Naive thymus-derived CD4-positive, alpha-beta T cell (primary cell): Measurements from ENCODE around the gene INTU. TPM values are rescaled to one million over a fixed set of nuclear protein-coding genes. Genes with fewer than 3 reads are reported as not detected.

Source experiments
- polyA plus RNA-seq, 2 donors: library from polyadenylated mRNA; unstranded; fragments of 300-500 nt; fragmentation: Illumina TruSeq; gene quantifications; one replicate each; pipeline ENCODE4 v1.2.3, GENCODE V29; 2021
- total RNA-seq, 6 experiments: library from RNA in 5 of 6; stranded (reverse) in 5 of 6; gene quantifications; 1 replicate in 5 of 6; 2 replicates in 1 of 6; pipeline ENCODE4 v1.2.3 and lab custom pipeline; 2021 to 2026

INTU gene
- total and polyA plus RNA-seq, 7 experiments from 2014 or later, result 0.14 to 0.22 TPM; not detected in 5

Other genes starting within 250 kb of the INTU start
- not detected for gene SLC25A31, start 97.4 kb downstream of the INTU start, total RNA-seq
- not detected for gene SLC25A31, start 97.4 kb downstream of the INTU start, polyA plus RNA-seq
- gene HSPA4L, start 149.4 kb downstream of the INTU start, total RNA-seq, result 1 to 10 TPM in 1 of 5 experiments, not detected in 4; 1.1 TPM
- gene HSPA4L, start 149.4 kb downstream of the INTU start, polyA plus RNA-seq, result not detected
- gene PLK4, start 247.9 kb downstream of the INTU start, total RNA-seq, result 10 to 100 TPM in 1 of 5 experiments, 1 to 10 TPM in 4; 3.4 to 34.7 (median 3.9) TPM
- gene PLK4, start 247.9 kb downstream of the INTU start, polyA plus RNA-seq, result 1 to 10 TPM; 1.3 to 1.9 TPM